ENCODE data around the gene CDC42BPB.

Gene CDC42BPB

DNA sequence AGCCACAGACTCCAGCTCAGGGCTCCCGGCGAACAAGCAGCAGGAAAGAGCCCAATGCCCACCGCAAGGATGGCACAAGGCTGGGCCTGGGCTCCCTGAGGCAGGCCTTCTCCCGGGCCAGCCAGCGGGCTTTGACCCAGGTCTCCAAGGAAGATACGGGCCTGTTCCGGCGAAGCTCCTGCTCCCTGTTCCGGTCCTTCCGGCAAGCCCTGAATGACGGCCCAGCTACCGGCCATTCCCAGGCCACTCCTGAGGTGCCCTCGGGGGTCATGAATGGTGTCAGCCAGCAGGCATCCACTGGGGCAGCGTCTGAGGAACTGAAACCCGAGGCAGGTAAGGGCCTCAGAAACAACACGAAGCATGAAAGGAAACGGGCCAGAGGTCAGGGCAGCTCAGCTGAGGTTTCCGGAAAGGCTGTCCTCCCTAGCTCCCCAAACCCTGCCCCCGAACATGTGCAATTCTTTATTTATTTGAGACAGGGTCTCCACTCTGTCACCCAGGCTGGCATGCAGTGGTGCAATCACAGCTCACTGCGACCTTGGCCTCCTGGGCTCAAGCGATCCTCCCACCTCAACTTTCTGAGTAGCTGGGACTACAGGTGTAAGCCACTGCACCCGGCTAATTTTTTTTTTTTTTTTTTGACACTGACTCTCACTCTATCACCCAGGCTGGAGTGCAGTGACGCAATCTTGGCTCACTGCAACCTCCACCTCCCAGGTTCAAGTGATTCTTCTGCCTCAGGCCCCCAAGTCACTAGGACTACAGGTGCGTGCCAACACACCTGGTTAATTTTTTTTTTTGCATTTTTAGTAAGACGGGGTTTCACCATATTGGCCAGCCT is 43.2 kb upstream of the CDC42BPB start:
- TF ChIP-seq CTCF (IDR thresholded peaks at IDR 0.05; ENCODE audit: insufficient read depth, low read length, poor library complexity, severe bottlenecking) (no peak), EZH2phosphoT487 (conservative IDR thresholded peaks at IDR 0.05; ENCODE audit: low read length) (no peak)
- Histone ChIP-seq H3F3A (ENCODE audit: insufficient read depth) (no peaks in the 10 kb centered on the region), H2AFZ (ENCODE audit: low read depth, low read length, severe bottlenecking) (no peak overlapping the region), H3K27me3 (ENCODE audit: low read length) (no peaks in the 10 kb centered on the region), H3K79me2 (ENCODE audit: insufficient read depth, low read length) (no peaks in the 10 kb centered on the region), H3K4me2 (ENCODE audit: low read depth, low read length, poor library complexity, severe bottlenecking) (no peak overlapping the region), H3K9me3 (ENCODE audit: insufficient read depth, low read length) (no peaks in the 10 kb centered on the region), H3K9ac (ENCODE audit: low read length) (no peak overlapping the region), H4K20me1 (ENCODE audit: low read depth, low read length) (no peaks in the 10 kb centered on the region), H3K36me3 (ENCODE audit: low read length) (no peaks in the 10 kb centered on the region), H3K4me3 (ENCODE audit: insufficient read depth, low read length, poor library complexity, severe bottlenecking) (no peak overlapping the region), H3K9me2 (replicated peaks; ENCODE audit: insufficient read depth, low read length) (no peaks in the 10 kb centered on the region), H3K27ac (ENCODE audit: low read depth, low read length) (no peak overlapping the region)

DNA sequence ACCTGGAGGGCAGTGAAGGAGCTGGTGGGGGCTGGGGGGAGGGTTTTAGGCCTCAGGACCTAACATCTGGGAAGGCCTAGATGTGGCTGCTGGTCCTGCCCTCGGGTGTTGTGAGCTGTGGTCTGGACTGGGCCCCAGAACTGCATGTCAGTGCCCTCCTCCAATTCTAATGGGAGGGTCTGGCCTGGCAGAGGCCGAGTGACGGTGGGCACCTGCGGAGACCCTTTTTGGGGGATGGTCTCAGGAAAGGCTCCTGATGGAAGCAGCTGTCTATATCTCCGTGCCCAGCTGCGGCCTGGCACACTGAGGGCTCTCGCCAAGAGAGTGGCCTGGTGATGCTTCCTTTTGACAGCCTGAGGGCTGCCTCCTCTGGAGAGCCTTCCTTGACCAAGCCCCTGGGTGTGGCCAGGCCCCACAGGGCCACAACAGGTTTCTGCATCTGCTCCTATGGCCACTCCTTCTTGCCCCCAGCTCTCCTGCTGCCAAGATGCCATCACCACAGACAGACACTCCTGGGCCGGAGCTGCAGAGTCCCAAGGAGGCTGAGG is 42.5 kb upstream of the CDC42BPB start:
- Histone ChIP-seq H3K27ac (ENCODE audit: low read depth, low read length) (no peak overlapping the region), H3K9ac (ENCODE audit: low read length) (no peak overlapping the region), H3F3A (ENCODE audit: insufficient read depth) (no peaks in the 10 kb centered on the region), H3K36me3 (ENCODE audit: low read length) (no peaks in the 10 kb centered on the region), H3K4me2 (ENCODE audit: low read depth, low read length, poor library complexity, severe bottlenecking) (no peak overlapping the region), H4K20me1 (ENCODE audit: low read depth, low read length) (no peaks in the 10 kb centered on the region), H3K9me3 (ENCODE audit: insufficient read depth, low read length) (no peaks in the 10 kb centered on the region), H3K9me2 (replicated peaks; ENCODE audit: insufficient read depth, low read length) (no peaks in the 10 kb centered on the region), H2AFZ (ENCODE audit: low read depth, low read length, severe bottlenecking) (no peak overlapping the region), H3K27me3 (ENCODE audit: low read length) (no peaks in the 10 kb centered on the region), H3K4me3 (ENCODE audit: insufficient read depth, low read length, poor library complexity, severe bottlenecking) (no peak overlapping the region), H3K79me2 (ENCODE audit: insufficient read depth, low read length) (no peaks in the 10 kb centered on the region)
- TF ChIP-seq EZH2phosphoT487 (conservative IDR thresholded peaks at IDR 0.05; ENCODE audit: low read length) = no peak

- no peaks in the 10 kb centered on the region for H3K9me2 ChIP-seq (replicated peaks; ENCODE audit: insufficient read depth, low read length)
- no peaks in the 10 kb centered on the region for H3F3A ChIP-seq (ENCODE audit: insufficient read depth)
- H2AFZ ChIP-seq (ENCODE audit: low read depth, low read length, severe bottlenecking) = no peak overlapping the region
- TF ChIP-seq EZH2phosphoT487 (conservative IDR thresholded peaks at IDR 0.05; ENCODE audit: low read length) (no peak), CTCF (IDR thresholded peaks at IDR 0.05; ENCODE audit: insufficient read depth, low read length, poor library complexity, severe bottlenecking) (no peak)
- H3K27me3 ChIP-seq (ENCODE audit: low read length) = no peaks in the 10 kb centered on the region
- H4K20me1 ChIP-seq (ENCODE audit: low read depth, low read length) = no peaks in the 10 kb centered on the region
- no peaks in the 10 kb centered on the region for H3K36me3 ChIP-seq (ENCODE audit: low read length)
- no peaks in the 10 kb centered on the region for H3K79me2 ChIP-seq (ENCODE audit: insufficient read depth, low read length)
- no peak overlapping the region for H3K9ac ChIP-seq (ENCODE audit: low read length)
- H3K9me3 ChIP-seq (ENCODE audit: insufficient read depth, low read length) = no peaks in the 10 kb centered on the region
- no peak overlapping the region for H3K4me3 ChIP-seq (ENCODE audit: insufficient read depth, low read length, poor library complexity, severe bottlenecking)
- H3K27ac ChIP-seq (ENCODE audit: low read depth, low read length) = no peak overlapping the region
- H3K4me2 ChIP-seq (ENCODE audit: low read depth, low read length, poor library complexity, severe bottlenecking) = no peak overlapping the region
Observed at GRCh38 chr14:103099081-103099732, 41.9 kb upstream of the CDC42BPB start.

Measured in SU-DHL-6 (cell line).